Measurements from ENCODE around the gene PTDSS2. TPM values are rescaled to one million over a fixed set of nuclear protein-coding genes. Genes with fewer than 3 reads are reported as not detected.

The PTDSS2 gene
- total RNA-seq, 1 donor from 2014 or later: 50.4 TPM

DNA sequence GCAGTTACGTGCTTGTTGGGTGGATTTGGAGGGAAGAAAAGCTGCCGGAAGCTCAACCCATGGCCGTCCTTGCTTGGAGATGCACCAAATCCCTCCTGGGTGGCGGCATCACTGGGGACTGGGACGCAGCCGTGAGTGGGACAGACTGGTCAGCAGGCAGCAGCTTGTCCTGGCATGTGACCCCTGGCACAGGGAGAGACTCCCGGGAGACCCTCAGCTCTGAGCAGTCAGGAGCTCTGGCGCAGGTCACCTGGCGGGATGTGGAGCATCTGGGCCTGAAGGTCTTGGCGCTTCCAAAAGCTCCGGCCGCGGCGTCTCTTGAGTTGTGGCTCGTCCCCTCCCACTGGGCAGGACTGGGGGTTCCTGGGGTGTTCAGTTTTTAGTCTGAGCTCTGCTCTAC lies 26.3 kb downstream of the PTDSS2 start:
- H3K27ac Mint-ChIP-seq: no peak overlapping the region
- no peaks in the 10 kb centered on the region for H3K27me3 Mint-ChIP-seq

DNA sequence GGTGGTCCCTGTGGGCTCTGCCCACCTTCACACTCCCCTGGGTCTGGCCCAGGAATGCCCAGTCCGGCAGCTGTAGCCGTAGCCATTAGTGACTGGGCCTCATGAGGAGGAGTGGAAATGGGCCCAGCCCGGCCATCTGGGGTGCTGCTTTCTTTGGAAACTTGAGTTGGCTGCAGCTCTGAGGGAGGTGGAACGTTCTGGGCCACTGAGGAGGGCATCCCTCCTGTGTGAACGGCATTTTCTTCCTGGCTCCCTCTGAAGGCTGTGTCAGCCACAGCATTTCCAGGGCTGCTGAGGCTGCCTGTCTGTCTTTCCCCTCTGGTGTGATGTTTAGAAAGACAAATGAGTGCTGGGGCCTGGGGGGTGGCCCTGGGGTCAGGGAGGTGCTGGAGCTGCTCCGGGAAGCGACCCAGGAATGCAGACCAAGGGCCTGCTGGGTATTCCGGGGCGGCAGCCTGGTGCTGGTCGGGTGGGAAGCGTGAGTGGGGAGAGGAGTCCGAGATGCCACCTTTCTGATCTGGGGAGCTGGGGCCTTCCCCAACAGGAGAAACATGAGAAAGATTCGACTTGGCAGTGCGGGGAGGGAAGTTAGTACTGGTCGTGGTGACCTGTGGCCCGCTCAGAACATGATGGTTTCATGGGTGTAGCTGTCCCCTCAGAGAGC lies 27.1 kb downstream of the PTDSS2 start:
- TF ChIP-seq, protein P1, sequence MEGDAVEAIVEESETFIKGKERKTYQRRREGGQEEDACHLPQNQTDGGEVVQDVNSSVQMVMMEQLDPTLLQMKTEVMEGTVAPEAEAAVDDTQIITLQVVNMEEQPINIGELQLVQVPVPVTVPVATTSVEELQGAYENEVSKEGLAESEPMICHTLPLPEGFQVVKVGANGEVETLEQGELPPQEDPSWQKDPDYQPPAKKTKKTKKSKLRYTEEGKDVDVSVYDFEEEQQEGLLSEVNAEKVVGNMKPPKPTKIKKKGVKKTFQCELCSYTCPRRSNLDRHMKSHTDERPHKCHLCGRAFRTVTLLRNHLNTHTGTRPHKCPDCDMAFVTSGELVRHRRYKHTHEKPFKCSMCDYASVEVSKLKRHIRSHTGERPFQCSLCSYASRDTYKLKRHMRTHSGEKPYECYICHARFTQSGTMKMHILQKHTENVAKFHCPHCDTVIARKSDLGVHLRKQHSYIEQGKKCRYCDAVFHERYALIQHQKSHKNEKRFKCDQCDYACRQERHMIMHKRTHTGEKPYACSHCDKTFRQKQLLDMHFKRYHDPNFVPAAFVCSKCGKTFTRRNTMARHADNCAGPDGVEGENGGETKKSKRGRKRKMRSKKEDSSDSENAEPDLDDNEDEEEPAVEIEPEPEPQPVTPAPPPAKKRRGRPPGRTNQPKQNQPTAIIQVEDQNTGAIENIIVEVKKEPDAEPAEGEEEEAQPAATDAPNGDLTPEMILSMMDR (IDR thresholded peaks at IDR 0.05; ENCODE audit: unreplicated experiment): no peak
- Mint-ChIP-seq H3K27ac (no peak overlapping the region), H3K36me3 (ENCODE audit: insufficient read depth) (peaks cover 10% of the 10 kb centered on the region)

More for the DNA sequence above, 26.3 kb downstream of the PTDSS2 start:
- Mint-ChIP-seq H3K4me1 (ENCODE audit: low read depth) (no peaks in the 10 kb centered on the region), H3K4me3 (ENCODE audit: low read depth) (no peak overlapping the region), H3K9me3 (ENCODE audit: low read depth) (peaks cover 1% of the 10 kb centered on the region), H3K36me3 (ENCODE audit: insufficient read depth) (peaks cover 8% of the 10 kb centered on the region)
- DNase-seq (ENCODE audit: low spot score, unreplicated experiment): no peak
- TF ChIP-seq, protein P1 (IDR thresholded peaks at IDR 0.05; ENCODE audit: unreplicated experiment): no peak

DNA sequence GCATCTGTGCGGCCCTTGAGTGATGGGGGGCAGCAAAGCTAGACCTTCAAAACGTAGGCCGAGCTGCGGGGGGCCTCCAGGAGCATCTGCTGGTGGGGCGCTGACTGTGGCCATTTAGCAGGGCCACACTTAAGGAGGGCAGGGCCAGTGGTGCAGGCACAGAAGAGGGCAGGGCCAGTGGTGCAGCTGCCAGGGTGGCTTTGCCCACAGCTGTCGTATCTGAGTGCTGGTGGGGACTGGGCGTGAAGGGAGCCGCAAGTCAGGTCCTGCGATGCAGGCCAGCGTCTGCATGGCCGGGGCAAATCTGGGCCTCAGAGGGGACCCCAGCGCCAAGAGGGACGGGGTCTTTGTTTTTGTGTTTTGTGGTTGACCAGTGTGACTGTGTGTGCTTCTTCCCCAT lies 29.2 kb downstream of the PTDSS2 start:
- DNase-seq (ENCODE audit: low spot score, unreplicated experiment): no peak
- H3K27ac Mint-ChIP-seq: no peak overlapping the region
- H3K4me1 Mint-ChIP-seq (ENCODE audit: low read depth): no peaks in the 10 kb centered on the region
- no peaks in the 10 kb centered on the region for H3K27me3 Mint-ChIP-seq
- H3K4me3 Mint-ChIP-seq (ENCODE audit: low read depth): no peak overlapping the region
- peaks cover 15% of the 10 kb centered on the region for H3K36me3 Mint-ChIP-seq (ENCODE audit: insufficient read depth)
- TF ChIP-seq, protein P1 (IDR thresholded peaks at IDR 0.05; ENCODE audit: unreplicated experiment): no peak
- H3K9me3 Mint-ChIP-seq (ENCODE audit: low read depth): peaks cover 6% of the 10 kb centered on the region

More for the DNA sequence above, 27.1 kb downstream of the PTDSS2 start:
- Mint-ChIP-seq H3K4me1 (ENCODE audit: low read depth) (no peaks in the 10 kb centered on the region), H3K27me3 (no peaks in the 10 kb centered on the region), H3K9me3 (ENCODE audit: low read depth) (peaks cover 3% of the 10 kb centered on the region), H3K4me3 (ENCODE audit: low read depth) (no peak overlapping the region)
- no peak for DNase-seq (ENCODE audit: low spot score, unreplicated experiment)

DNA sequence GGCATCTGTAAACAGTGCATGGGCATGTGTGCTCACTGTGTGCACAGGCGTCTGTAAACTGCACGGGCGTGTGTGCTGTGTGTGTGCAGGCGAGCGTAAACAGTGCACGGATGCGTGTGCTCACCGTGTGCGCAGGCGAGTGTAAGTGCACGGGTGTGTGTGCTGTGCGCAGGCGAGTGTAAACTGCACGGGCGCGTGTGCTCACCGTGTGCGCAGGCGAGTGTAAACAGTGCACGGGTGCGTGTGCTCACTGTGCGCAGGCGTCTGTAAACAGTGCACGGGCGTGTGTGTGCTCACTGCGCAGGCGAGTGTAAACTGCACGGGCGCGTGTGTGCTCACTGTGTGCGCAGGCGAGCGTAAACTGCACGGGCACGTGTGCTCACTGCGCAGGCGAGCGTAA lies 34.5 kb downstream of the PTDSS2 start:
- Mint-ChIP-seq H3K27ac (no peak overlapping the region), H3K4me3 (ENCODE audit: low read depth) (no peak overlapping the region), H3K9me3 (ENCODE audit: low read depth) (peaks cover 6% of the 10 kb centered on the region), H3K36me3 (ENCODE audit: insufficient read depth) (peaks cover 17% of the 10 kb centered on the region), H3K27me3 (no peaks in the 10 kb centered on the region), H3K4me1 (ENCODE audit: low read depth) (no peaks in the 10 kb centered on the region)
- no peak for DNase-seq (ENCODE audit: low spot score, unreplicated experiment)
- TF ChIP-seq, protein P1 (IDR thresholded peaks at IDR 0.05; ENCODE audit: unreplicated experiment): no peak

DNA sequence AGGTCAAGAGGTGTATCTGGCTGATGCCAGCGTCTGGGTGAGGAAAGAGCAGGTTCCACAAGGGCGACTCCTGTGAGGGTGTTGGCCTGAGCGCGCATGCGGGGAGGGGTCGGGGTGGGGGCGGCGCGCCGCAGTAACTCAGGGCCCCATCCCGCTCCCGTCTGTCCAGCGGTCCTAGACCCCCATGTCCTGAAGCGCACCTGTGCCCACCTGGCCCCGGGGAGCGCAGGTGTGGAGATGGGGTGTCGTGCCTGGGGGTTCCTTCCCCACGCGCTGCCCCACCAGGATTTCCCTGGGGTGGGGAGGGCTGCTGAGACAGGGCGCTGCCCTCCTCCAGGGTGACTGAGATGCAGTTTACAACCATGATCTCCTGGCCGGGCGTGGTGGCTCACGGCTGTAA lies 36.1 kb downstream of the PTDSS2 start:
- Mint-ChIP-seq H3K27ac (no peak overlapping the region), H3K36me3 (ENCODE audit: insufficient read depth) (peaks cover 13% of the 10 kb centered on the region), H3K4me1 (ENCODE audit: low read depth) (no peaks in the 10 kb centered on the region), H3K9me3 (ENCODE audit: low read depth) (peaks cover 6% of the 10 kb centered on the region), H3K4me3 (ENCODE audit: low read depth) (no peak overlapping the region), H3K27me3 (no peaks in the 10 kb centered on the region)
- TF ChIP-seq, protein P1 (IDR thresholded peaks at IDR 0.05; ENCODE audit: unreplicated experiment): no peak
- DNase-seq (ENCODE audit: low spot score, unreplicated experiment): no peak
